K562 (cell line): ENCODE measurements around the gene C1R. TPM values are rescaled to one million over a fixed set of nuclear protein-coding genes. Genes with fewer than 3 reads are reported as not detected.

Experiments used
- ATAC-seq: fragments of 200-7000 bp; cut with Tn5 transposase; 3 replicates; pipeline ENCODE4 v1.9.1; 2020; ENCODE audit warnings: moderate library complexity
- BruUV-seq: library from RNA; stranded (reverse); fragments of 400-500 nt; replicated peaks from 2 replicates; lab custom pipeline; 2021; lab: Mats Ljungman, UMichigan
- CTCF ChIA-PET: fragments of 300-600 bp; formaldehyde crosslinking; extraction: SDS; loops from one replicate; lab custom pipeline; 2021; ENCODE audit warnings: low intra/inter-chr PET ratio; lab: Yijun Ruan, JAX
- POLR2A ChIA-PET: fragments of 300-600, 350-650 bp; sonication (Branson Sonifier 250); formaldehyde crosslinking; extraction: SDS; loops from one replicate; lab custom pipeline; 2021; ENCODE audit warnings: antibody characterized with exemption, inconsistent platforms; lab: Yijun Ruan, JAX
- DNase-seq, 4 experiments: peaks; one replicate each; pipeline versions ENCODE4 v3.0.0 to v3.0.0-alpha.2; 2011 to 2018; ENCODE audit warnings: low spot score in 3 of 4, mixed read lengths in 3 of 4; ENCODE audit errors: extremely low read depth in 1 of 4
- FAIRE-seq: peaks from 2 replicates; lab custom pipeline; 2011; peaks lifted over from hg19 to GRCh38; lab: Jason Lieb, UNC
- H2AFZ ChIP-seq: 2 replicates; pipeline ENCODE4 v1.6.0; 2011; ENCODE audit warnings: low read depth, low read length, control low read depth, inconsistent platforms
- H3K27ac ChIP-seq: fragments of 200-600 bp; 3 replicates; pipeline ENCODE4 v1.8.0; 2011; ENCODE audit warnings: low read depth, mild to moderate bottlenecking, control low read depth, inconsistent platforms, low read length, moderate library complexity, mixed read lengths; ENCODE audit errors: extremely low read depth
- H3K27me3 ChIP-seq, 2 experiments: fragments of 300-600 bp in 1 of 2; 2 replicates in 1 of 2; 3 replicates in 1 of 2; pipeline versions ENCODE4 v1.6.0 to v1.8.0; 2011; ENCODE audit warnings: inconsistent platforms in 2 of 2, low read length in 2 of 2, mild to moderate bottlenecking in 1 of 2, mixed read lengths in 1 of 2, moderate library complexity in 1 of 2; ENCODE audit not compliant: control insufficient read depth in 2 of 2, insufficient read depth in 2 of 2
- H3K36me3 ChIP-seq: fragments of 300-600 bp; 3 replicates; pipeline ENCODE4 v1.8.0; 2011; ENCODE audit warnings: mild to moderate bottlenecking, low read length, inconsistent platforms; ENCODE audit not compliant: control insufficient read depth, insufficient read depth
- H3K4me1 ChIP-seq, 2 experiments: fragments of 200-600 bp in 1 of 2; replicated peaks in 1 of 2; 2 replicates in 1 of 2; 3 replicates in 1 of 2; pipeline versions ENCODE4 v1.5.1 to v1.8.0; 2011; ENCODE audit warnings: inconsistent platforms in 2 of 2, low read length in 2 of 2, mild to moderate bottlenecking in 1 of 2, mixed read lengths in 1 of 2, moderate library complexity in 1 of 2; ENCODE audit not compliant: control insufficient read depth in 2 of 2, insufficient read depth in 2 of 2
- H3K4me2 ChIP-seq: 2 replicates; pipeline ENCODE4 v1.6.1; 2011; ENCODE audit warnings: low read length, control low read depth, inconsistent platforms, mixed read lengths; ENCODE audit not compliant: insufficient read depth
- H3K4me3 ChIP-seq: fragments of 200-600 bp; sonication (generic), shearing (Covaris generic); 2 replicates; pipeline ENCODE4 v1.5.1; 2016; ENCODE audit warnings: control low read depth, inconsistent platforms
- H3K79me2 ChIP-seq: fragments of 200-600 bp; 3 replicates; pipeline ENCODE4 v1.8.0; 2011; ENCODE audit warnings: low read length, inconsistent platforms; ENCODE audit not compliant: control insufficient read depth, insufficient read depth
- H3K9ac ChIP-seq, 2 experiments: 2 replicates each; pipeline versions ENCODE4 v1.6.0 to v1.6.1; 2011; ENCODE audit warnings: low read depth in 2 of 2, low read length in 2 of 2, control low read depth in 1 of 2, inconsistent platforms in 1 of 2, mild to moderate bottlenecking in 1 of 2, mixed read lengths in 1 of 2; ENCODE audit not compliant: insufficient read depth in 1 of 2
- H3K9me1 ChIP-seq: one replicate; pipeline ENCODE4 v1.6.0; 2011; ENCODE audit warnings: inconsistent platforms, mild to moderate bottlenecking, low read length, moderate library complexity; ENCODE audit not compliant: control insufficient read depth, insufficient read depth
- H3K9me3 ChIP-seq: replicated peaks from 2 replicates; pipeline ENCODE4 v1.5.1; 2011; ENCODE audit warnings: low read depth, low read length, inconsistent platforms; ENCODE audit not compliant: control insufficient read depth, insufficient read depth
- H4K20me1 ChIP-seq: replicated peaks from 2 replicates; pipeline ENCODE4 v1.6.1; 2011; ENCODE audit warnings: low read length, inconsistent platforms, mixed read lengths; ENCODE audit not compliant: control insufficient read depth, insufficient read depth
- ARID1B ChIP-seq: fragments of 450-650 bp; IDR thresholded peaks from 2 replicates; pipeline ENCODE4 v1.6.1; 2016; ENCODE audit warnings: antibody characterized with exemption, mild to moderate bottlenecking, inconsistent platforms
- CEBPB ChIP-seq: fragments of 450-650 bp; IDR thresholded peaks from 2 replicates; pipeline ENCODE4 v1.6.1; 2016; ENCODE audit warnings: missing genetic modification characterization, missing compliant biosample characterization
- CREB3L1 ChIP-seq: fragments of 450-650 bp; IDR thresholded peaks from 2 replicates; pipeline ENCODE4 v1.6.1; 2014; ENCODE audit warnings: low read depth, mild to moderate bottlenecking, moderate library complexity, borderline replicate concordance
- CTCFL ChIP-seq: IDR thresholded peaks from 2 replicates; pipeline ENCODE4 v1.6.1; 2011; ENCODE audit warnings: borderline replicate concordance, low read depth, mild to moderate bottlenecking, moderate library complexity, low read length; ENCODE audit not compliant: insufficient read depth, poor library complexity, severe bottlenecking
- KDM4B ChIP-seq, 2 experiments: fragments of 450-650 bp in 1 of 2; sonication (generic) in 1 of 2; IDR thresholded peaks; 2 replicates each; pipeline ENCODE4 v1.6.1; 2016 to 2017; ENCODE audit warnings: borderline replicate concordance in 2 of 2, antibody characterized with exemption in 1 of 2, low read depth in 1 of 2, mild to moderate bottlenecking in 1 of 2
- POU5F1 ChIP-seq: fragments of 150-350 bp; IDR thresholded peaks from 2 replicates; pipeline ENCODE4 v1.6.1; 2014; ENCODE audit warnings: borderline replicate concordance, low read length, low read depth, mild to moderate bottlenecking; ENCODE audit not compliant: partially characterized antibody
- SMAD3 ChIP-seq: fragments of 450-650 bp; formaldehyde crosslinking; conservative IDR thresholded peaks from 2 replicates; pipeline ENCODE4 v1.4.0; 2020; ENCODE audit warnings: mild to moderate bottlenecking
- ZNF217 ChIP-seq: sonication (generic); formaldehyde crosslinking; IDR thresholded peaks from 2 replicates; pipeline ENCODE4 v1.8.0; 2022; ENCODE audit warnings: mild to moderate bottlenecking, missing genetic modification reagents
- ZNF668 ChIP-seq: fragments of 250-450 bp; sonication (Bioruptor Pico); IDR thresholded peaks from 2 replicates; pipeline ENCODE4 v1.8.0; 2022; ENCODE audit warnings: mild to moderate bottlenecking, inconsistent platforms
- WGBS: fragments of 100-300 bp; shearing (Covaris generic); methylation state at CpG from one replicate; pipeline ENCODE4 v1.1.6; 2016; ENCODE audit warnings: low coverage, mixed read lengths; ENCODE audit not compliant: insufficient coverage; ENCODE audit errors: missing lambda C conversion rate; 5-methylcytosine and 5-hydroxymethylcytosine counted together
- in situ Hi-C: fragments of 300-500 bp; cut with MboI; formaldehyde crosslinking; loops from 4 replicates; pipeline ENCODE4 v1.15.0; 2018; ENCODE audit warnings: inconsistent platforms, mixed read lengths
- intact Hi-C: fragments of 100-400 bp; cut with micrococcal nuclease; formaldehyde crosslinking; loops from 2 replicates; pipeline ENCODE4 v1.14.2; 2022
- polyA plus RNA-seq, 8 experiments: library from polyadenylated mRNA; depleted of rRNA in 4 of 8; stranded (reverse) in 5 of 8; unstranded in 3 of 8; fragments of >200 nt; fragmentation: Nextera tagmentation in 2 of 8; fragmentation: Illumina TruSeq in 1 of 8; extraction: Ambion mirVana in 2 of 8; extraction: Trizol in 1 of 8; gene quantifications; 2 replicates each; pipeline versions ENCODE4 v1.2.1 to v1.2.3, GENCODE V29; 2011 to 2014; ENCODE audit warnings: inconsistent platforms in 1 of 8, missing spikeins in 1 of 8
- total RNA-seq, 7 experiments: library from RNA; depleted of rRNA in 6 of 7; stranded (reverse); fragments of >200 nt in 6 of 7; fragmentation: Illumina TruSeq in 2 of 7; extraction: Trizol in 2 of 7; gene quantifications; 2 replicates each; pipeline versions ENCODE4 v1.2.1 to v1.2.3, GENCODE V29; 2011 to 2021; ENCODE audit warnings: low replicate concordance in 1 of 7
- TF ChIP-seq, protein P1 (sequence below): fragments of 250-450 bp; sonication (Bioruptor Pico); IDR thresholded peaks from 2 replicates; pipeline ENCODE4 v1.4.0; 2020

The C1R gene
- total and polyA plus RNA-seq, 9 of the 15 experiments (the other 6 are each of a cell fraction or from before 2014, with no cell fraction given): 0.07 to 1.0 (median 0.33) TPM; not detected in 1

- no peak for FAIRE-seq
- ChIA-PET CTCF (no interaction called here), POLR2A (interaction anchor here (0.9 to 1.3 kb wide), 3 partner anchors 11 to 173 kb away, joined by 3 to 5 read pairs (median 3); partner anchors contain the start of genes LPCAT3 and RBP5)
- Histone ChIP-seq H3K36me3 (peaks cover 2% of the 10 kb centered on the region; the same call in 2 of the 3 replicates), H4K20me1 (no peaks in the 10 kb centered on the region), H3K9ac (no peak overlapping the region), H3K4me1 (peaks cover 23 to 34% of the 10 kb centered on the region in 2 experiments; a peak in 4 of 5 replicates), H3K27ac (no peak overlapping the region), H3K79me2 (no peaks in the 10 kb centered on the region), H3K27me3 (no peaks in the 10 kb centered on the region), H2AFZ (no peak overlapping the region), H3K4me2 (no peak overlapping the region), H3K4me3 (no peak overlapping the region), H3K9me3 (no peaks in the 10 kb centered on the region), H3K9me1 (no peaks in the 10 kb centered on the region)
- in situ Hi-C loops (no loop called here), intact Hi-C loops (no loop called here)
- TF ChIP-seq CREB3L1: no peak
- TF ChIP-seq ZNF668 (CRISPR knock-in tag): no peak
- TF ChIP-seq ARID1B: no peak
- ATAC-seq: no peak
- 54% methylated on average over 3 of the region's 3 CpGs for WGBS
- no TSS peak for BruUV-seq
- DNase-seq: no peak
Measured at GRCh38 chr12:7117670-7118069, 25.4 kb upstream of the C1R start.

DNA sequence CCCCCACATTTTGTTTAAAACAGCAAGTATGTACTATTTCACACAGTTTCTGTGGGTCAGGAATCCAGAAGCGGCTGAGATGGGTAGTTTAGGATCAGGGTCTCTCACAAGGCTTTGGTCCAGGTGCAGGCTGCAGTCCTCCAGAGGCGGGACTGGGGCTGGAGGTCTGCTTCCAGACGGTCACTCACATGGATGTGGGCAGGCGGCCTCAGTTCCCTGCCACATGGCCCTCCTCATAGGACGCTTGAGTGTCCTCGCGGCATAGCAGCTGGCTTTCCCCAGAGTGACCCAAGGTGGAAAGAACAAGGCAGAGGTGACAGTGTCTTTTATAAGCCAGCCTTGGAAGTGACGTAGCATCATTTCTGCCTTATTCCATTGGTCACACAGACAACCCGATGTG lies 24.7 kb upstream of the C1R start:
- ATAC-seq: no peak
- 72% methylated on average over 9 of the region's 9 CpGs for WGBS
- no TSS peak for BruUV-seq
- Histone ChIP-seq H3K4me2 (no peak overlapping the region), H2AFZ (no peak overlapping the region), H3K4me1 (peaks cover 15 to 26% of the 10 kb centered on the region in 2 experiments; a peak in 4 of 5 replicates), H3K27me3 (no peaks in the 10 kb centered on the region), H3K36me3 (peaks cover 2% of the 10 kb centered on the region; the same call in 2 of the 3 replicates), H3K4me3 (no peak overlapping the region), H3K9ac (0 out of 4 replicates have a peak overlapping the region, but pooled peaks of 1 of the 2 experiments have one; percentile 24), H3K9me3 (no peaks in the 10 kb centered on the region), H4K20me1 (no peaks in the 10 kb centered on the region), H3K9me1 (no peaks in the 10 kb centered on the region), H3K27ac (no peak overlapping the region), H3K79me2 (no peaks in the 10 kb centered on the region)
- CTCF ChIA-PET: no interaction called here
- in situ Hi-C loops (no loop called here), intact Hi-C loops (no loop called here)
- no peak for FAIRE-seq
- POLR2A ChIA-PET: no interaction called here
- no peak for DNase-seq
- TF ChIP-seq POU5F1 (no peak), KDM4B (IDR thresholded peaks at IDR 0.05; ENCODE audit: borderline replicate concordance in 2 of 2, low read depth in 1 of 2) (no peak), CTCFL (no peak), SMAD3 (no peak), ZNF217 (CRISPR knock-in tag) (no peak), CEBPB (tag) (no peak)
- TF ChIP-seq, protein P1, sequence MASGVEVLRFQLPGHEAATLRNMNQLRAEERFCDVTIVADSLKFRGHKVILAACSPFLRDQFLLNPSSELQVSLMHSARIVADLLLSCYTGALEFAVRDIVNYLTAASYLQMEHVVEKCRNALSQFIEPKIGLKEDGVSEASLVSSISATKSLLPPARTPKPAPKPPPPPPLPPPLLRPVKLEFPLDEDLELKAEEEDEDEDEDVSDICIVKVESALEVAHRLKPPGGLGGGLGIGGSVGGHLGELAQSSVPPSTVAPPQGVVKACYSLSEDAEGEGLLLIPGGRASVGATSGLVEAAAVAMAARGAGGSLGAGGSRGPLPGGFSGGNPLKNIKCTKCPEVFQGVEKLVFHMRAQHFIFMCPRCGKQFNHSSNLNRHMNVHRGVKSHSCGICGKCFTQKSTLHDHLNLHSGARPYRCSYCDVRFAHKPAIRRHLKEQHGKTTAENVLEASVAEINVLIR (CRISPR knock-in tag): no peak
